SH-SY5Y (cell line): ENCODE data around the gene LENG1.

Experiments used
- GATA2 ChIP-seq: IDR thresholded peaks from 2 replicates; pipeline ENCODE4 v1.6.1; 2011; ENCODE audit warnings: mild to moderate bottlenecking, low read depth, low read length
- GATA3 ChIP-seq: IDR thresholded peaks from 2 replicates; pipeline ENCODE4 v1.6.1; 2011; ENCODE audit warnings: low read depth, mild to moderate bottlenecking, low read length, moderate library complexity

LENG1 gene

GRCh38 chr19:54158812-54159351 is 639 bp downstream of the LENG1 start:
- TF ChIP-seq GATA2 (no peak), GATA3 (no peak)

- no peak for TF ChIP-seq GATA2
- TF ChIP-seq GATA3: no peak
Observed at GRCh38 chr19:54156953-54157352, 2.6 kb downstream of the LENG1 start.

DNA sequence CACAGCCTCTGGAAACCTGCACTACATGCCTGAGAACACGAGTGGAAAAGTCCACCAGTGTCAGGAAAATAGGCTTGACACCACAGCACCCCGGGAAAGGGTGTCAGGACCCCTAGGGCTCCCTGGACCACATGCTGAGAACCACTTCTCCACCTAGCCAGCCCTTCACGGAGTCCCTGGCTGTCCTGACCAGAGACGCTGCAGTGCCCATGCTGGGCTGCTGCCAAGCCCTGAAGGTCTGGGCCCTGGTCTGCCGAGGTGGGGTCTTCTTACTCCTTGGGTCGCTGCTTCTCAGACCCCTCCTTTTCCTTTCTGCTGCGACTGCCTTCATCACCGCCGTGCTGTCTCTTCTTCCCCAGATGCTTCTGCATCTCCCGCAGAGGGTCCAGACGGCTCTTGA is 3.0 kb downstream of the LENG1 start:
- TF ChIP-seq GATA2 (no peak), GATA3 (no peak)

DNA sequence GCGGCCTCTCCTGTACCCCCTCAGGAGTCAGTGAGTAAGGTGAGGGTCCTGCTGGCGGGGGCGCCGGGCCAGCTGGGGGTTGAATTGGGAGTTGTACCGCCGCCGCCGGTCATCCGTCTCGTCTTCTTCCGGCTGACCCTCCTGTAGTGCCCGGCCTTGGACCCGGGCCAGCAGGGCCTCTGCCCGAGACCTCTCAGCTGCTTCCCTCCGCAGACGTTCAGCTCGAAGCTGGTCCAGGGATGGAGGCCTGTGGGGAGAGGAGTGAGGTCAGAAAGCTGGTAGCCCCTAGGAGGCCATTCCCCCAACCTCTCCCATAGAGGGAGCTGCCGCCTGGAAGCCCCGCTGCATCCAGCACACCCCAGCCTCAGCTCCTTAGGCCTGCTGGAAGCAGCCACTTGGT is 3.8 kb downstream of the LENG1 start:
- TF ChIP-seq GATA2 (no peak), GATA3 (no peak)

GRCh38 chr19:54154603-54155345 is 4.7 kb downstream of the LENG1 start:
- TF ChIP-seq GATA3 (no peak), GATA2 (no peak)

- TF ChIP-seq GATA3: no peak
- no peak for TF ChIP-seq GATA2
Observed at GRCh38 chr19:54153731-54154326, 5.7 kb downstream of the LENG1 start.

DNA sequence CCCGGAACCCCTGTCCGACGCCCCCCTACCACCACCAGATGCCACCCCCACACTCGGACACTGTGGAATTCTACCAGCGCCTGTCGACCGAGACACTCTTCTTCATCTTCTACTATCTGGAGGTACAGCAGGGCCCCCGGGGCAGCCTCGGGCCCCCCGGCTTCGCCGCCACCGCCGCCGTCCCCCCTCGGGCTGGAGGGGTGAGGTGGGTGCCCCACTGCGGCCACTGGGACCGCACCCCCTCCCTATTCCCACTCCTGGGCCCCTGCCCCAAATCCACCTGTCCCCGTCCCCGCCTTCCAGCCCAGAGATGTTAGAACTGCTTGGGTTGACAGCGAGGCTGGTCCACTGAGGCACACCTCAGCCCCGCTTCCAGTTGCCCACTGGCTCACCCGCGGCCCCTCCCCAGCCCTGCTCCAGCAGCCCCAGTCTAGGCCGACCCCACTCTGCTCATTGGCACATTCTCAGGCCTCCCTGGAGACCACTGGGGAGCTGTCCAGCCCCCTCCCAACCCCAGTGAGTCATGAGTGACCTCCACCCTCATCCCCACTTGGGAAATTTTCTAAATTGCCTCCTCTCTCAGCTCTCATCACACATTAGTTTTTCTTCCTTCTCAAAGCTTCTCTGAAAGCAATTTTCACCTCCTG is 6.5 kb downstream of the LENG1 start:
- no peak for TF ChIP-seq GATA2
- no peak for TF ChIP-seq GATA3

DNA sequence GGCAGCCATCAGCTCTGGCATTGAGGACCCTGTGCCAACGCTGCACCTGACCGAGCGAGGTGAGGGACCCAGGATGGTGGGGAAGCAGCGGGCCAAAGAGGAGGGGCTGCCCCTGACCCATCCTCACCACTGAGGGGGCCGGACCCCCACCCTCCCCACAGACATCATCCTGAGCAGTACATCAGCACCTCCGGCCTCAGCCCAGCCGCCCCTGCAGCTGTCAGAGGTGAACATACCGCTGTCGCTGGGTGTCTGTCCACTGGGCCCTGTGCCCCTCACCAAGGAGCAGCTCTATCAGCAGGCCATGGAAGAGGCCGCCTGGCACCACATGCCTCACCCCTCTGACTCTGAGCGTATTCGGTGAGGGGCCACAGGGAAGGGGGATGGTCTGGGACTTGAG is 7.3 kb downstream of the LENG1 start:
- TF ChIP-seq GATA2 (no peak), GATA3 (no peak)

DNA sequence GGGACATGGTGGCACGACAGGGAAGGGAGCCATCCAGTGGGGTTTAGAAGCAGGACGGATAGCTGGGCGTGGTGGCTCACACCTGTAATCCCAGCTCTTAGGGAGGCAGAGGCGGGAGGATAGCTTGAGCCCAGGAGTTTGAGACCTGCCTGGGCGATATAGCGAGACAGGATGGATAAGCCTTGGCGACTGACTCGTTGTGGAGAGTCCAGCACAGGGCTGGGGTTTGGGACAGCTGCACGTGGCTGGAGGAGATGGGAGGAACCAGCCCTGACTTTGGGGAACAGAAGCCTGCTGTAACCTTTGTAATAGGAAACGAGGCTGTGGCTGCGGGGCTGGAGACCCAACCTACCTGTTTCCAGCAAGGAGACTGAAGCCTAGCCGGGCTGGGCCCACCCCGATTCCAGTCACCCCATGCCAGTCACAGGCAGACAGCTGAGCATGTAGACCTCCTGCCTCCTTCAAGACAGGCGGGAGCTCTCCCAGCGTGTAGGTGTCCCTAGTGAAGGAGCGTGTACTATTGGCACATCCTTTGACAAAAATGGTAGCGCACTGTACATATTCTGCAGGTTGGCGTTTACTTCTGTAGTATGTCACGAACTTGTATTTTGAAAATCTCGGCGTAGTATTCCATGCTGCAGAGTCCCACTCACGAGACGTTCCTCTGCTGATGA is 8.0 kb downstream of the LENG1 start:
- no peak for TF ChIP-seq GATA3
- no peak for TF ChIP-seq GATA2

GRCh38 chr19:54149021-54149812 is 10.3 kb downstream of the LENG1 start:
- TF ChIP-seq GATA3 (no peak), GATA2 (no peak)

- TF ChIP-seq GATA3 (no peak), GATA2 (no peak)
Observed at GRCh38 chr19:54148158-54148557, 11.4 kb downstream of the LENG1 start.

DNA sequence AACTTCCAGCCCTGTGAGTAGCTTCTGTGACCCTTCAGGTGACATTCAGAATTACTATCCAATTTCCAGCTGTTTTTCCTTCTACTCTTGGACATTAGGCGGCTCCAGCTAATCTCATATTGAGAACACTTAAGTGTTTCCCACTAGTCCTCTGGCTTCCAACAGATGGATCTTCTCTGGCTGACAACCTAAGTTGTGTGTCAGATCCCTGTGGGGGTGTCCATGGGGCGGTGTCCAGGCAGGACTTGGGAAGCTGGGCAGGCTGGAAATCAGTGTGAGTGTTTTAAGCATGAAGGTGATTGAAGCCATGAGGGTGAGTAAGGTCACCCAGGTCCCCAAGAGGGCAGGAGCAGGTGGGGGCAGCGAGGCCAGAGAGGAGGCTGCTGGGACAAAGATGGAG is 11.8 kb downstream of the LENG1 start:
- TF ChIP-seq GATA3: no peak
- TF ChIP-seq GATA2: no peak

DNA sequence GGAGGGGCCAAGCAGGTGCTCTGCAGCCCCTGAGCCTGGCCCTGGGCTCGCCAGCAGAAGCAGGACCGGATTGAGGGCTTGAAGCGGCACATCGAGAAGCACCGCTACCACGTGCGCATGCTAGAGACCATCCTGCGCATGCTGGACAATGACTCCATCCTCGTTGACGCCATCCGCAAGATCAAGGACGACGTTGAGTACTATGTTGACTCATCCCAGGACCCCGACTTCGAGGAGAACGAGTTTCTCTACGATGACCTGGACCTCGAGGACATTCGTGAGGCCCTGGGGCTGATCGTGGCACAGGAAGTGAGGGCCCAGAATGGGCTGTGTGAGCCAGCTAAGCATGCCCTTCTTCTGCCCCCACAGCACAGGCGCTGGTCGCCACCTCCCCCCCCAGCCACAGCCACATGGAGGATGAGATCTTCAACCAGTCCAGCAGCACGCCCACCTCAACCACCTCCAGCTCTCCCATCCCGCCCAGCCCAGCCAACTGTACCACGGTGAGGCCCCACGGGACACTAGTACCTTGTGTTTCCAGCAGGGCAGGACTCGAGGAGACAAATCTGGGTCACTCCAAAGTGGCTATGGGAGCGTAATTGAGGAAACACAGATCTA is 13.9 kb downstream of the LENG1 start:
- no peak for TF ChIP-seq GATA2
